Liver (tissue), 9 donors: ENCODE measurements around the gene MS4A4E. TPM values are rescaled to one million over a fixed set of nuclear protein-coding genes. Genes with fewer than 3 reads are reported as not detected.

Experiments used
- DNase-seq: peaks from one replicate; pipeline ENCODE4 v3.0.0-alpha.2; 2017; ENCODE audit warnings: low spot score
- H3K27ac ChIP-seq, 2 donors: one replicate each; pipeline ENCODE4 v1.7.0; 2013; ENCODE audit warnings: inconsistent platforms in 2 of 2, low read length in 2 of 2, control low read depth in 1 of 2, low read depth in 1 of 2, mild to moderate bottlenecking in 1 of 2
- H3K27me3 ChIP-seq, 4 donors: one replicate each; pipeline versions ENCODE4 v1.6.1 to v1.7.0; 2013; ENCODE audit warnings: low read length in 3 of 4, inconsistent platforms in 1 of 4, mild to moderate bottlenecking in 1 of 4, moderate library complexity in 1 of 4; ENCODE audit not compliant: control insufficient read depth in 4 of 4, insufficient read depth in 4 of 4
- H3K36me3 ChIP-seq, 4 donors: one replicate each; pipeline versions ENCODE4 v1.6.1 to v1.7.0; 2013; ENCODE audit warnings: low read length in 3 of 4, mild to moderate bottlenecking in 3 of 4, low read depth in 1 of 4, moderate library complexity in 1 of 4; ENCODE audit not compliant: control insufficient read depth in 4 of 4, insufficient read depth in 3 of 4
- H3K4me1 ChIP-seq, 4 donors: one replicate each; pipeline versions ENCODE4 v1.6.1 to v1.7.0; 2013; ENCODE audit warnings: low read length in 3 of 4, mild to moderate bottlenecking in 3 of 4, moderate library complexity in 1 of 4; ENCODE audit not compliant: control insufficient read depth in 4 of 4, insufficient read depth in 4 of 4
- H3K4me3 ChIP-seq, 3 donors: one replicate each; pipeline versions ENCODE4 v1.6.1 to v1.7.0; 2013; ENCODE audit warnings: low read length in 3 of 3, control low read depth in 1 of 3, low read depth in 1 of 3, mild to moderate bottlenecking in 1 of 3
- H3K9ac ChIP-seq, 2 donors: one replicate each; pipeline ENCODE4 v1.7.0; 2013; ENCODE audit warnings: low read length in 2 of 2, mild to moderate bottlenecking in 2 of 2, moderate library complexity in 2 of 2, control low read depth in 1 of 2, low read depth in 1 of 2
- H3K9me3 ChIP-seq, 4 donors: one replicate each; pipeline versions ENCODE4 v1.6.1 to v1.7.0; 2013; ENCODE audit warnings: low read length in 3 of 4; ENCODE audit not compliant: control insufficient read depth in 4 of 4
- ATF3 ChIP-seq: IDR thresholded peaks from 2 replicates; pipeline ENCODE4 v1.6.1; 2016; ENCODE audit warnings: antibody characterized with exemption
- CTCF ChIP-seq: fragments of 150-350 bp; IDR thresholded peaks from 2 replicates; pipeline ENCODE4 v1.5.1; 2017; ENCODE audit warnings: improper control_type of control experiment, low read depth, low read length; ENCODE audit not compliant: missing input control
- EGR1 ChIP-seq, 2 donors: IDR thresholded peaks; 2 replicates each; pipeline ENCODE4 v1.6.1; 2016 to 2018; ENCODE audit warnings: antibody characterized with exemption in 2 of 2, low read depth in 2 of 2
- FOXA2 ChIP-seq: IDR thresholded peaks from 2 replicates; pipeline ENCODE4 v1.6.1; 2016; ENCODE audit warnings: antibody characterized with exemption
- GABPA ChIP-seq, 2 donors: IDR thresholded peaks in 1 of 2; conservative IDR thresholded peaks in 1 of 2; 2 replicates each; pipeline ENCODE4 v1.6.1; 2016; ENCODE audit warnings: antibody characterized with exemption in 2 of 2, mild to moderate bottlenecking in 1 of 2, moderate library complexity in 1 of 2
- HNF4A ChIP-seq, 2 donors: conservative IDR thresholded peaks; 2 replicates each; pipeline ENCODE4 v1.6.1; 2016; ENCODE audit warnings: antibody characterized with exemption in 2 of 2, mild to moderate bottlenecking in 2 of 2
- HNF4G ChIP-seq: IDR thresholded peaks from 2 replicates; pipeline ENCODE4 v1.6.1; 2016; ENCODE audit warnings: antibody characterized with exemption
- JUND ChIP-seq, 2 donors: IDR thresholded peaks; 2 replicates each; pipeline ENCODE4 v1.6.1; 2016; ENCODE audit warnings: antibody characterized with exemption in 2 of 2
- MAX ChIP-seq: IDR thresholded peaks from 2 replicates; pipeline ENCODE4 v1.6.1; 2016; ENCODE audit warnings: antibody characterized with exemption
- NR2F2 ChIP-seq: IDR thresholded peaks from 2 replicates; pipeline ENCODE4 v1.6.1; 2016; ENCODE audit warnings: antibody characterized with exemption
- RAD21 ChIP-seq, 2 donors: IDR thresholded peaks; 2 replicates each; pipeline ENCODE4 v1.6.1; 2016; ENCODE audit warnings: antibody characterized with exemption in 2 of 2, mild to moderate bottlenecking in 2 of 2
- REST ChIP-seq: IDR thresholded peaks from 2 replicates; pipeline ENCODE4 v1.6.1; 2016; ENCODE audit warnings: antibody characterized with exemption, mild to moderate bottlenecking
- RXRA ChIP-seq, 2 donors: IDR thresholded peaks; 2 replicates each; pipeline ENCODE4 v1.6.1; 2017 to 2018; ENCODE audit warnings: antibody characterized with exemption in 2 of 2, mild to moderate bottlenecking in 1 of 2
- SP1 ChIP-seq: IDR thresholded peaks from 2 replicates; pipeline ENCODE4 v1.6.1; 2018; ENCODE audit warnings: antibody characterized with exemption, mild to moderate bottlenecking
- YY1 ChIP-seq: IDR thresholded peaks from 2 replicates; pipeline ENCODE4 v1.6.1; 2016; ENCODE audit warnings: antibody characterized with exemption, mild to moderate bottlenecking
- ZBTB33 ChIP-seq: IDR thresholded peaks from 2 replicates; pipeline ENCODE4 v1.6.1; 2016; ENCODE audit warnings: antibody characterized with exemption
- WGBS: extraction: QIAGEN DNeasy Blood & Tissue Kit; methylation state at CpG from one replicate; pipeline ENCODE4 v1.1.7; 2013; 5-methylcytosine and 5-hydroxymethylcytosine counted together
- polyA plus RNA-seq, 2 donors: library from polyadenylated mRNA; stranded (reverse) in 1 of 2; unstranded in 1 of 2; fragments of 200-250 nt in 1 of 2; fragments of >200 nt in 1 of 2; fragmentation: Nextera tagmentation in 1 of 2; extraction: Ambion mirVana in 1 of 2; gene quantifications; one replicate each; pipeline versions ENCODE4 v1.2.1 to v1.2.3, GENCODE V29; 2013 to 2015
- total RNA-seq, 2 donors: library from RNA; depleted of rRNA; stranded (reverse); fragments of >200 nt; gene quantifications; one replicate each; pipeline ENCODE4 v1.2.3, GENCODE V29; 2014
- donor health status: healthy.
- donor health status: healthy.
- donor health status: healthy.
- donor health status: healthy.
- donor health status: healthy.

The MS4A4E gene
- total and polyA plus RNA-seq, 4 donors = 0.23 to 2.1 (median 0.78) TPM

- no peaks in the 10 kb centered on the region for H3K4me1 ChIP-seq
- no peak overlapping the region for H3K4me3 ChIP-seq
- no peaks in the 10 kb centered on the region for H3K27me3 ChIP-seq
- TF ChIP-seq GABPA (IDR thresholded peaks at IDR 0.05 in 1 of 2, conservative IDR thresholded peaks at IDR 0.05 in 1 of 2) (no peak), MAX (no peak), RXRA (IDR thresholded peaks at IDR 0.05) (no peak), EGR1 (IDR thresholded peaks at IDR 0.05; ENCODE audit: low read depth in 2 of 2) (no peak), FOXA2 (no peak), REST (no peak), CTCF (no peak), NR2F2 (no peak), HNF4A (conservative IDR thresholded peaks at IDR 0.05) (no peak), ATF3 (no peak)
- H3K9ac ChIP-seq = no peak overlapping the region
- no peak for DNase-seq
- WGBS = 86% methylated on average over 4 of the region's 4 CpGs
- no peaks in the 10 kb centered on the region for H3K9me3 ChIP-seq
- no peak overlapping the region for H3K27ac ChIP-seq
- H3K36me3 ChIP-seq = no peaks in the 10 kb centered on the region
Observed at GRCh38 chr11:60208146-60208895, 34.6 kb downstream of the MS4A4E start.

GRCh38 chr11:60206616-60207015 lies 36.3 kb downstream of the MS4A4E start:
- H3K9me3 ChIP-seq = peaks cover 0 to 4% (median 0%) of the 10 kb centered on the region in 4 donors
- TF ChIP-seq SP1 (no peak), ZBTB33 (no peak), HNF4A (conservative IDR thresholded peaks at IDR 0.05) (no peak), GABPA (IDR thresholded peaks at IDR 0.05 in 1 of 2, conservative IDR thresholded peaks at IDR 0.05 in 1 of 2) (no peak), YY1 (no peak), CTCF (no peak), HNF4G (no peak), ATF3 (no peak), JUND (IDR thresholded peaks at IDR 0.05) (no peak), NR2F2 (no peak), FOXA2 (no peak), RAD21 (IDR thresholded peaks at IDR 0.05) (no peak)
- H3K36me3 ChIP-seq = no peaks in the 10 kb centered on the region
- no peaks in the 10 kb centered on the region for H3K4me1 ChIP-seq
- H3K9ac ChIP-seq = no peak overlapping the region
- H3K27me3 ChIP-seq = no peaks in the 10 kb centered on the region
- 79% methylated on average over 1 of the region's 1 CpG for WGBS
- no peak overlapping the region for H3K4me3 ChIP-seq
- DNase-seq = no peak
- H3K27ac ChIP-seq = no peak overlapping the region
